Measurements from ENCODE around the gene CASK. TPM values are rescaled to one million over a fixed set of nuclear protein-coding genes. Genes with fewer than 3 reads are reported as not detected.

CASK gene
- total and polyA plus RNA-seq, 8 donors = 7.3 to 82.0 (median 32.3) TPM

- Histone ChIP-seq H3K27me3 (no peaks in the 10 kb centered on the region), H3K27ac (no peak overlapping the region), H3K4me1 (no peaks in the 10 kb centered on the region), H3K4me3 (no peak overlapping the region), H3K9me3 (peaks cover 0 to 6% (median 2%) of the 10 kb centered on the region in 4 donors), H3K36me3 (no peaks in the 10 kb centered on the region)
- intact Hi-C loops (cut with DNase I; ENCODE audit: low total_unique reads) = no loop called here
- DNase-seq = no peak
- 63 to 91% (median 85%) methylated on average over 1 of the region's 1 CpG for WGBS, 5 donors
- TF ChIP-seq POLR2A (IDR thresholded peaks at IDR 0.05) (no peak), EP300 (IDR thresholded peaks at IDR 0.05) (no peak), POLR2AphosphoS5 (IDR thresholded peaks at IDR 0.05) (no peak)
- TF ChIP-seq, protein P1, sequence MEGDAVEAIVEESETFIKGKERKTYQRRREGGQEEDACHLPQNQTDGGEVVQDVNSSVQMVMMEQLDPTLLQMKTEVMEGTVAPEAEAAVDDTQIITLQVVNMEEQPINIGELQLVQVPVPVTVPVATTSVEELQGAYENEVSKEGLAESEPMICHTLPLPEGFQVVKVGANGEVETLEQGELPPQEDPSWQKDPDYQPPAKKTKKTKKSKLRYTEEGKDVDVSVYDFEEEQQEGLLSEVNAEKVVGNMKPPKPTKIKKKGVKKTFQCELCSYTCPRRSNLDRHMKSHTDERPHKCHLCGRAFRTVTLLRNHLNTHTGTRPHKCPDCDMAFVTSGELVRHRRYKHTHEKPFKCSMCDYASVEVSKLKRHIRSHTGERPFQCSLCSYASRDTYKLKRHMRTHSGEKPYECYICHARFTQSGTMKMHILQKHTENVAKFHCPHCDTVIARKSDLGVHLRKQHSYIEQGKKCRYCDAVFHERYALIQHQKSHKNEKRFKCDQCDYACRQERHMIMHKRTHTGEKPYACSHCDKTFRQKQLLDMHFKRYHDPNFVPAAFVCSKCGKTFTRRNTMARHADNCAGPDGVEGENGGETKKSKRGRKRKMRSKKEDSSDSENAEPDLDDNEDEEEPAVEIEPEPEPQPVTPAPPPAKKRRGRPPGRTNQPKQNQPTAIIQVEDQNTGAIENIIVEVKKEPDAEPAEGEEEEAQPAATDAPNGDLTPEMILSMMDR (IDR thresholded peaks at IDR 0.05) = no peak
These were observed 126.8 kb downstream of the CASK start for GRCh38 chrX:41796577-41796976.

DNA sequence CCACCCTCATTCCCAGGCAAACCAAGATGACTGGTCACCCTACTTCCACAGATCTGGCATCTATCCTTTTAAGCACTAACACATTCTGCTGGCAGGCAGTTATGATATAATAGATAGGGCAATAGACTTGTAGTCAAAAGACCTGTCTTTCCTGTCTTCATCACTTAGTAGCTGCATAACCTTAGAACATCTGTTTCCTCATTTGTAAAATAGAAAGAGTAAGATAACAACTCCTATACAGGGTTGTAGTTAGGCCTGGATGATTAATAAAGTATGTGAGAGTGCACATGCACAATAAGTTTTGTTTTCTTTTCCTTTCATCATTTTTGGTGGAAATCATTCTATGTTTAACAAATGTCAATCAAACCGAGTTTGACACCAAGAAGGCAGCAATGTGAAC, 127.3 kb downstream of the CASK start:
- intact Hi-C loops (cut with DNase I; ENCODE audit: low total_unique reads) = no loop called here
- TF ChIP-seq EP300 (IDR thresholded peaks at IDR 0.05) = no peak
- TF ChIP-seq, protein P1 (IDR thresholded peaks at IDR 0.05) = no peak
- no peak for TF ChIP-seq POLR2AphosphoS5 (IDR thresholded peaks at IDR 0.05)
- TF ChIP-seq POLR2A (IDR thresholded peaks at IDR 0.05) = no peak
- no peaks in the 10 kb centered on the region for H3K27me3 ChIP-seq
- no peaks in the 10 kb centered on the region for H3K4me1 ChIP-seq
- H3K36me3 ChIP-seq = no peaks in the 10 kb centered on the region
- no peak overlapping the region for H3K4me3 ChIP-seq
- H3K27ac ChIP-seq = no peak overlapping the region
- WGBS, 5 donors = 33 to 72% (median 61%) methylated on average over 1 of the region's 1 CpG
- DNase-seq = no peak
- H3K9me3 ChIP-seq = peaks cover 0 to 4% (median 2%) of the 10 kb centered on the region in 4 donors

GRCh38 chrX:41789374-41789773, 134.0 kb downstream of the CASK start:
- intact Hi-C loops (cut with DNase I; ENCODE audit: low total_unique reads) = no loop called here
- TF ChIP-seq, protein P1 (IDR thresholded peaks at IDR 0.05) = no peak
- TF ChIP-seq POLR2AphosphoS5 (IDR thresholded peaks at IDR 0.05) = no peak
- no peak for TF ChIP-seq POLR2A (IDR thresholded peaks at IDR 0.05)
- no peak for TF ChIP-seq EP300 (IDR thresholded peaks at IDR 0.05)
- Histone ChIP-seq H3K4me3 (no peak overlapping the region), H3K27me3 (no peaks in the 10 kb centered on the region), H3K27ac (no peak overlapping the region), H3K9me3 (no peaks in the 10 kb centered on the region), H3K36me3 (no peaks in the 10 kb centered on the region), H3K4me1 (no peaks in the 10 kb centered on the region)
- WGBS, 5 donors = 61 to 70% (median 65%) methylated on average over 2 of the region's 2 CpGs
- peak in 1 of 2 donors; percentile 44 for DNase-seq

DNA sequence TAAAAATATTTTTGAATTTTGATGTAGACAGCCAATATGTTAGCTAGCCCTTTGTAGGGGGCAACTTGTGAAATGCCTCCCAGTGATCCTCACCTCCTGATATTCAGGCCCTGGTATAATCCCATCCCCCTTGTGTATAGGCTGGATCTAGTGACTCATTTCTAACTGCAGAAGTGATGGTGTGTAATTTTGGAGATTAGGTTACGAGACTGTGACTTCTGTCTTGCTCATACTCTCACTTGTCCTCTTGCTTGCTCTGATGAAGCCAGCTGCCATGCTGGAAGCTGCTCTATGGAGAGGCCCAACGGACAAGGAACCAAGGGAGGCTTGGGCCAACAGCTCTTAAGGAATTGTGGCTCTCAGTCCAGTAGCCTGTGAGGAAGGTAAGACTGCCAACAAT, 137.7 kb downstream of the CASK start:
- intact Hi-C loops (cut with DNase I; ENCODE audit: low total_unique reads) = no loop called here
- WGBS, 5 donors = 65 to 90% (median 86%) methylated on average over 2 of the region's 2 CpGs
- H3K36me3 ChIP-seq = no peaks in the 10 kb centered on the region
- H3K4me1 ChIP-seq = no peaks in the 10 kb centered on the region
- no peak for TF ChIP-seq POLR2AphosphoS5 (IDR thresholded peaks at IDR 0.05)
- no peaks in the 10 kb centered on the region for H3K9me3 ChIP-seq
- no peak for DNase-seq
- no peaks in the 10 kb centered on the region for H3K27me3 ChIP-seq
- no peak overlapping the region for H3K4me3 ChIP-seq
- no peak overlapping the region for H3K27ac ChIP-seq

GRCh38 chrX:41781500-41781899, 141.9 kb downstream of the CASK start:
- WGBS, 5 donors = 0 to 7% (median 4%) methylated on average over 2 of the region's 2 CpGs
- Histone ChIP-seq H3K9me3 (no peaks in the 10 kb centered on the region), H3K36me3 (no peaks in the 10 kb centered on the region), H3K4me3 (no peak overlapping the region), H3K27ac (no peak overlapping the region), H3K27me3 (no peaks in the 10 kb centered on the region), H3K4me1 (peaks cover 0 to 11% (median 5%) of the 10 kb centered on the region in 4 donors)
- intact Hi-C loops (cut with DNase I; ENCODE audit: low total_unique reads) = no loop called here
- DNase-seq = peak in 1 of 2 donors; percentile 64
- no peak for TF ChIP-seq EP300 (IDR thresholded peaks at IDR 0.05)
- TF ChIP-seq, protein P1 (IDR thresholded peaks at IDR 0.05) = peak in 4 of 7 experiments; percentile 31 to 60 (median 55)

Data from stomach (tissue), 9 donors.